Measurements from ENCODE around the gene COL28A1.

DNA sequence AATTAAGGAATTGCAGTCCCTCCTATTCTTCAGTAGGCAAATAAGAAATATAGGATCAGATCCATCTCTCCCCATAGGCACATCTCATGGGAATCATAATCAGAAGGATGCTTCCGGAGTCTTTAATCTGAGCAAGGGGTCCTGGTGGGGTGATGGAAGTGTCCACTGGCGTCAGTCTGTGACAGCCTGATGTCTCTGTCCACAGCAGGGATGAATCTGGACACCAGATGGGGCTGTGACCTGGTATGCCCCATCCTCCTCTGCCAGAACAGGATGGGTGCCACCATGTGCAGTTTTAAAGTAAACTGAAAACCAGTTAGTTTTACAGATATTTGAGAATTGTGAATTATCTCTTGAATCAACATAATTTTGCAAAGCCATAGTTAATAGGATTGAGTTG lies 204.7 kb downstream of the COL28A1 start:
- TF ChIP-seq, protein P1, sequence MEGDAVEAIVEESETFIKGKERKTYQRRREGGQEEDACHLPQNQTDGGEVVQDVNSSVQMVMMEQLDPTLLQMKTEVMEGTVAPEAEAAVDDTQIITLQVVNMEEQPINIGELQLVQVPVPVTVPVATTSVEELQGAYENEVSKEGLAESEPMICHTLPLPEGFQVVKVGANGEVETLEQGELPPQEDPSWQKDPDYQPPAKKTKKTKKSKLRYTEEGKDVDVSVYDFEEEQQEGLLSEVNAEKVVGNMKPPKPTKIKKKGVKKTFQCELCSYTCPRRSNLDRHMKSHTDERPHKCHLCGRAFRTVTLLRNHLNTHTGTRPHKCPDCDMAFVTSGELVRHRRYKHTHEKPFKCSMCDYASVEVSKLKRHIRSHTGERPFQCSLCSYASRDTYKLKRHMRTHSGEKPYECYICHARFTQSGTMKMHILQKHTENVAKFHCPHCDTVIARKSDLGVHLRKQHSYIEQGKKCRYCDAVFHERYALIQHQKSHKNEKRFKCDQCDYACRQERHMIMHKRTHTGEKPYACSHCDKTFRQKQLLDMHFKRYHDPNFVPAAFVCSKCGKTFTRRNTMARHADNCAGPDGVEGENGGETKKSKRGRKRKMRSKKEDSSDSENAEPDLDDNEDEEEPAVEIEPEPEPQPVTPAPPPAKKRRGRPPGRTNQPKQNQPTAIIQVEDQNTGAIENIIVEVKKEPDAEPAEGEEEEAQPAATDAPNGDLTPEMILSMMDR (IDR thresholded peaks at IDR 0.05), result no peak
- TF ChIP-seq EP300 (IDR thresholded peaks at IDR 0.05) (no peak), POLR2AphosphoS5 (IDR thresholded peaks at IDR 0.05) (no peak), POLR2A (IDR thresholded peaks at IDR 0.05) (no peak)
